ENCODE data around the gene ARF1. TPM values are rescaled to one million over a fixed set of nuclear protein-coding genes. Genes with fewer than 3 reads are reported as not detected.
A peak's percentile ranks its signal among the peaks of the same experiment; 100 is the strongest.
"Not testable (repeated sequence)": the region's sequence is repeated elsewhere in the genome, so short reads cannot be mapped to it uniquely, and the experiment has no call there.

Gene ARF1
- polyA plus RNA-seq, 3 donors, result 276 to 380 (median 348) TPM

DNA sequence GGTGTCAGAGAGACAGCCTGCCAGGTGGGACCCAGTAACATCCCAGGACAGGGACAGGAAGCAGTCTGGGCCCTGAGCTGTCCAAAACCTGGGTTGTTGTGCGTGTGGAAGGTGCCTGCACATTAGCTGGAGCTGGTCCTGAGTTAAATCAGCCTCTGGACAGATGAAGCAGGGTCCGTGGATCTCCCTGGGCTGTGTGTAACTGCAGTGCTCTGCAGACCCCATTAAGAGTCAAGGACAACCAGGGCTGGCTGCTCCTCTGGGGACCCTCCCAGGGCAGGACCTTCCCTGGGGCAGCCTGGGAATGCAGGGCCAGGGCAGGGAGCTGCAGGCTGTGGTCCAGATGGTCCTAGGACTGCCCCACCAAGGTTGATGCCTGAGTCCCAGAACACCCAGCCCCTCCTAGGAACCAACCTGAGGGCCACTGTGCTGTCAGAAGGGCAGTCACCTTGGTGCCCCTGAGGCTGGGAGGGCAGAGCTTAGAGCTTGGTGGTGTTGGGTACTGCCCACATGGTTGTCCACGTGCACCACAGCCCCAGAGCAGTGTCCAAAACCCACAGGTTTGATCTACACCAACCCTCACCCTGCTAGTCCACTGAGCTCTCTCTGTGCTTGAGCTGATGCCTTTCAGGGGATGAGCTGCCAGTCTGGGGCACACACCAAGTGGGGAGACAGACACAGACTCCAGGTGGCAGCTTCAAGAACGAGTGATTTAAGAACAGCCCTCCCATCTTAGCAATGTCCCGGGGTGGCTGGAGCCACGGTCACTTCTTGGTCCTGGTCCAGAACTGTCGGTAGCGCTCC, 23.7 kb downstream of the ARF1 start:
- no peak for DNase-seq (ENCODE audit: extremely low read depth in 1 of 11, low read depth in 9 of 11, low spot score in 4 of 11)

DNA sequence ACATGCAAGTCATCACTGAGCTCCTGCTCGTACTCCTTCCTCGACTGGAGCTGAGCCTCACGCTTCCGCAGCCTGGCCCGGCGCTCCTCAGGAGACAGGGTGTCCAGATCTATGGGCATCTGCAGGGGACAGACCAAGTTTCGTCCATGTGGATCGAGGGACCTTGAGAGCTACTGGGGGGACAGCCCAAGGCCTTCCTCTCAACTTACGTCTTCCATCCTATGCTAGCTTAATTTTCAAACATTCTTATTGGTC, 24.2 kb downstream of the ARF1 start:
- no peak for DNase-seq (ENCODE audit: extremely low read depth in 1 of 11, low read depth in 9 of 11, low spot score in 4 of 11)

- no peak for DNase-seq (ENCODE audit: extremely low read depth in 1 of 11, low read depth in 9 of 11, low spot score in 4 of 11)
Observed at GRCh38 chr1:228107636-228108035, 25.1 kb downstream of the ARF1 start.

DNA sequence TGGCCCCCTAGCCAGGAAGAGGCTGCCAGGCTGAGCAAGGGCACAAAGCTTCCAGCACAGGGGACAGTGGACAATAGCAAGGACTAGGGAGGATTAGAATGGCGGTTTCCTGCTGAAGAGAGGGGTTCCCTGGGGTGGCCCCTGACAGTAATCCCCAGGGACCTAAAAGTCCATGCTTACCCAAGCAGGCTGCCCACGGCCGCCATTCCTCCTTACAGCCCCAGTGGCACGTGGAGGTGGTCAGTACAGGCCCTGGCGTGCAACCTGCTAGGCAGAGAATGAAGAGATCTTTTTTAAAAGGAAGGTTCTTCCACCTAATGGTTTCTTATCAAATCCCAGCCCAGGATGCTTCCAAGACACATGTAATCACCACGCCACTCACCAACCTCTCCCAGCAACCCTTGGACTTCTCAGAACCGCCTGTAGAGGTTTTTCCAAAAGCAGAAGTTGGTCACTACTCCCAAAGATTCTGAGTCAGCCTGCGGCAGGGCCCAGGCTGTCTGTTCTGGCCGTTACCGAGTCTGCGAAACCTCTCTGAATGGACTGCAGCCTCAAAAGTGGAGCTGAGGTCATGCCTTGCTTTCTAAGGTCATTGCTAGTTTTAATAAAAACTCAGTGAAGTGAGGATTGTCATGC, 25.7 kb downstream of the ARF1 start:
- DNase-seq (ENCODE audit: extremely low read depth in 1 of 11, low read depth in 9 of 11, low spot score in 4 of 11), result no peak

DNA sequence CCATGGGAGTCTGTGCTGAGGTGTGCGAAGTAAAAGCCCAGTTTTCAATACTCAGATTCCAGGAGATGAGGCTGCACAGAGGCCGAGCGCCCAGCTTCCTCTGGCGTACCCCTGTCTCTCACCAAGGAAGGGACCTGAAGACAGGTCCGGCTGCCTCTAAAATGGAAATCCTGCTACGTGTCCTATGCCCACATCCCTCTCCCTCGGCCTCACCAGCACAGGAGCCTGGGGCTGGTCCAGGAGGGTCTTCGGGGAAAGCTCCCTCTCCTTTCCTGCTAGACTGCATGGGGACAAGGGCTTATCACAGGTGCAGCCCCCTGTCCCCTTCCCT, 26.2 kb downstream of the ARF1 start:
- no peak for DNase-seq (ENCODE audit: extremely low read depth in 1 of 11, low read depth in 9 of 11, low spot score in 4 of 11)

DNA sequence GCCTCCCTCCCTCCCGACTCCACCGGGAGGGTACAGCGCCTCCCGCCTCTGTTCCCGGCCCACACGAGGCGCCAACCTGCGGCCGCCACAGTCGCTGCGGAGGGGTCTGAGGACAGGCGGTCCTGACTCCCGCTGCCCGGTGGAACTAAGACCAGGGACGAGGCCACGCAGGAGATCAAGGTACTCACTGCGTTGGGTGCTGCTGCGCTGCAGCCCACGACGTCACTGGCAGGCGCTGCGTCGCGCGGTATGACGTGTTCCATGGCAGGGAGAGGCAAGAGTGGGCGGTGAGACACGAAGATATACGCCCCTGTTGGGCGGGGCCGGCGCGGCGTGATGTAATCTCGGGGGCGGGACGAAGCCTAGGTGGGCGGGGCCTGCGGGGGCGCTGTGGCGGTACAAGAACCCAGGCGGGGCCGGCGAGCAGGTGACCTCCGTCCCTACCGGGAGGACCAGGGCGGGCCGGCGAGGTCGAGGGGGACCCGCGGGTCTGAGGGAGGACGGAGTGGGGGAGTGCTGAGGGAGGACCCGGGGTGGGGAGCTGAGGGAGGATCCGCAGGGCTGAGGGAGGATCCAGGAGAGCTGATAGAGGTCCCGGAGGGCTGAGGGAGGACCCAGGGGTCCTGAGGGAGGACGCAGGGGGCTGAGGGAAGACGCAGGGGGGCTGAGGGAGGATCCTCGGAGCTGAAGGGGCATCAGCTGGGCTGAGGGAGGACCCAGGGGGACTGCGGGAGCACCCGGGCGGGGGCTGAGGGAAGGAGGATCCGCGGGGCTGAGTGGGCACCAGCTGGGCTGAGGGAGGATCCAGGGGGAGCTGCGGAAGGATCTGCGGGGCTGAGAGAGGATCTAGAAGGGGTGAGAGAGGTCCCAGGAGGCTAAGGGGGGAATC, 26.8 kb downstream of the ARF1 start, which contains the start of gene MRPL55:
MRPL55 (minus strand) TSS at position 227 of the 889 bp plus-strand sequence. CDS start 1,039 bp downstream, outside the sequence.
- peak; percentile 86 to 97 (median 96) for DNase-seq (ENCODE audit: extremely low read depth in 1 of 11, low read depth in 9 of 11, low spot score in 4 of 11)

DNA sequence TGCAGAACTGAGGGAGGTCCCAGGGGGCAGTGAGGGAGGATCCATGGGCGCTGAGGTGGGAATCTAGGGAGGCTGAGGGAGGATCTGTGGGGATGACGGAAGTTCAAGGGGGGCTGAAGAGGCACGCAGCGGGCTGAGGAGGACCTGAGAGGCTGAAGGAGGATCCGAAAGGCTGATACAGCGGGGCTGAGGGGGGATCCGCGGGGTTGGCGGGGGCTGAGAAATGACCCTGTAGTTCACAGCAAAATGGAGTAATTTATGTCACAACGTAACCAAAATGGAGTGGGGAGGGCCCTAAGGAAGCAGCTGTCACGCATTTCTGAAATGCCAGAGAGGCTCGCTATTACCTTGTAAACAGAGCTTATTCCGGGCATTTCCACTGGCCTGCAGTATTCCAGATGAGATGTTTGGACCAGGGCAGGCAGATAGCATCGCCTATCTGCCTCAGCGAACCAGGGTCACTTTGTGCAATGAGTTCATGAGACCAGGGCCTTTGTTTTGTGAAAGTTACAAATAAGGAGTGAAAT, 27.5 kb downstream of the ARF1 start:
- DNase-seq (ENCODE audit: extremely low read depth in 1 of 11, low read depth in 9 of 11, low spot score in 4 of 11), result peak in 5 of 11 donors; percentile 15 to 49 (median 44)

GRCh38 chr1:228110556-228110955, 28.0 kb downstream of the ARF1 start:
- DNase-seq (ENCODE audit: extremely low read depth in 1 of 11, low read depth in 9 of 11, low spot score in 4 of 11), result no peak

DNA sequence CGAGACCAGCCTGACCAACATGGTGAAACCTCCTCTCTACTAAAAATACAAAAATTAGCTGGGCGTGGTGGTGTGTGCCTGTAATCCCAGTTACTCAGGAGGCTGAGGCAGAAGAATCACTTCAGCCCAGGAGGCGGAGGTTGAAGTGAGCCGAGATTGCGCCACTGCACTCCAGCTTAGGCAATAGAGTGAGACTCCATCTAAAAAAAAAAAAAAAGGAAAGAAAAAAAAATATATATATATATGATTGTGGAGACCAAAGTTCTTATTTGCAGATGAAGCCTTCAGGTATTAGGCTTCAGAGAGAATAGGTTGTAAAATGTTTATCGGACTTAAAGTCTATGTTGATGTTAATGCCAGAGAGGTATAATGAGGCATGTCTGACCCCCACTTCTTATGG, 28.8 kb downstream of the ARF1 start:
- DNase-seq (ENCODE audit: extremely low read depth in 1 of 11, low read depth in 9 of 11, low spot score in 4 of 11), result not testable (repeated sequence)

DNA sequence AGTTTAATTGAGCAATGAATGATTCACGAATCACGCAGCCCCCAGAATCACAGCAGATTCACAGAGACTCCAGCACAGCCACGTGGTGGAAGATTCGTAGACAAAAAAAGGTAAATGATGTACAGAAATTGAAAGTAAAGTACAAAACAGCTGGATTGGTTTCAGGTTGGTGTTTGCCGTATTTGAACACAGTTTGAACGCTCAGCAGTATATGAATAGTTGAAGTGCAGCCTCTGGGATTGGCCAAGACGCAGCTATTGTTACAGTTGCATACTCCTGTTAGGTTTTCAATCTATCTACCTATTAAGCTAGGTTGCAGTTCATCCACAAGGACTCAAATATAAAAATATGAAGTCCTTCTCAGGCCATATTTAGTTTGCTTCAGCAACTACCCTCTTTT, 29.7 kb downstream of the ARF1 start:
- no peak for DNase-seq (ENCODE audit: extremely low read depth in 1 of 11, low read depth in 9 of 11, low spot score in 4 of 11)

GRCh38 chr1:228112617-228113016, 30.1 kb downstream of the ARF1 start:
- DNase-seq (ENCODE audit: extremely low read depth in 1 of 11, low read depth in 9 of 11, low spot score in 4 of 11), result no peak

DNA sequence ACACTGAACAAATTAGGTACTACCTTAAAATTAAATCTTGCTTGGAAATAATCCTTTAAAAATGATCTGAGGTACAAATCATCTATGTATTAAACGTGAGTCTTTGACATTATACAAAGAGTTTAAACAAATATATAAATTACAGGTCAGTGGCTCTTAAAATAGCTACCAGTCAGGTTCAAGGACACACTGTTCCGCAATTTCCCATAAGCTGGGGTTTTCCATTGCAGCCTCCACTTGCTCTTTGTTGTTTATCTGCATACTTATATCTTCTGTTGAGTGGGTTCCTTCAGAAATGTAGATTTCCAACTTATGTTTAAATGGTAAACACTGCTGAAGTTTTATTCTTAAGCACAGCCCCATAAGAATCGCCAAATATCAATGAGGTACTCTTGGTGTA, 32.3 kb downstream of the ARF1 start:
- DNase-seq (ENCODE audit: extremely low read depth in 1 of 11, low read depth in 9 of 11, low spot score in 4 of 11), result no peak

GRCh38 chr1:228117335-228117734, 34.8 kb downstream of the ARF1 start:
- DNase-seq (ENCODE audit: extremely low read depth in 1 of 11, low read depth in 9 of 11, low spot score in 4 of 11), result no peak

DNA sequence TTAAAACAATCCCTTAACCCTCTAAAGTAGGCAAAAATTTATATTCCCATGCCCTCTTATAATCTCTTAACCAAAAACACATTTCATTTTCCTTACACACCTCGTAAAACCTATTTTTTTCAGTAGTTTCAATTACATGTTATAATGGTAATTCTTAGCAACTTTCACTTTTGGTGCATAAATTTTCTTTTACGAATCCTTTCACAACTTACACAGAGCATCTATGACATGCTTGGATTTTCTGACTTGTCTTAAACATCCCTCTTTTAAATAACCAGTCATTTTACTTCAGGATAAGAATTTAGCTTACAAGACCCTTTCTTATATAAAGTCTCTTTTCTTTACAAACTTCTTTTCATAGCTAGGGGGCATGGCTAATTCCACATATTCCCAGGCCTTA, 35.5 kb downstream of the ARF1 start:
- no peak for DNase-seq (ENCODE audit: extremely low read depth in 1 of 11, low read depth in 9 of 11, low spot score in 4 of 11)

DNA sequence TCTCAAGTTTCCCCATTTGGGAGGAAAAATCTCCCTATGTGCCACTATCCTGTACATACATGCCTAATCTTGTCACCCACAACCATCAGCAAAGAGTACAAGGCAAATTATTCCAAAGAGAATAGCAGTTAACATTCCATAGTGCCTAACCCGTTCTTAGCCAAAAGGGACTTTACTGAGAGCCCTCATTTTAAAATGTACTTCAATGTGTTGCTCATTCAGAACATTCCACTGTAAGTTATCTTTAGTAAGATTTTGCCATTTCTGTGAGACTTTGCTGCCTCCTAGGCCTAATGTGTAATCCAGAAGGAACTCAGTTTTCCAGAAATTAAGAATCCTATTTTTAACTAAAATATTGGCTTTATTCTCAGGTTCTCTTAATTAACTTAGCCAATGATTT, 37.8 kb downstream of the ARF1 start:
- no peak for DNase-seq (ENCODE audit: extremely low read depth in 1 of 11, low read depth in 9 of 11, low spot score in 4 of 11)

DNA sequence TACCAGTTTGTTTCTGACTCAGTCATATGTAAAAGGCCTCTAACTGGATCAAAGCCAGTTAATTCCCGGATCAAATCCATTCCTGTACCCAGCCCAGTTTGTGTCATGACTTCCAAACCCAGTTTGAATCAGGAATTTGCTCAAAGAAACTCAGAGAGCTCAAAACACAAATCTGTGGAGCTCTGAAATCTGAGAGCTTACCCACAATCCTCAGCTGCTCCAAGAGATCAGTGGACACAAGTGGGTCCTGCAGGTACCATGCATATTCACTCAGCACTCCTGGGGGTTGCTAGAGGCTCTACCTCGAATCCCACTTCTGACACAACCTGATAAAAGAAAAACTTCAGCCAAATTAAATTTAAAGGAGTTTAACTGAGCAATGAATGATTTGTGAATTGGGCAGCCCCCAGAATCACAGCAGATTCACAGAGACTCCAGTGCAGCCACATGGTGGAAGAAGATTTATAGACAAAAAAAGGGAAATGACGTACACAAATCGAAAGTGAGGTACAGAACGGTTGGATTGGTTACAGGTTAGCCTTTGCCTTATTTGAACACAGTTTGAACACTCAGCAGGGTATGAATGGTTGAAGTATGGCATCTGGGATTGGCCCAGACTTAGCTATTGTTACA, 38.5 kb downstream of the ARF1 start:
- no peak for DNase-seq (ENCODE audit: extremely low read depth in 1 of 11, low read depth in 9 of 11, low spot score in 4 of 11)

DNA sequence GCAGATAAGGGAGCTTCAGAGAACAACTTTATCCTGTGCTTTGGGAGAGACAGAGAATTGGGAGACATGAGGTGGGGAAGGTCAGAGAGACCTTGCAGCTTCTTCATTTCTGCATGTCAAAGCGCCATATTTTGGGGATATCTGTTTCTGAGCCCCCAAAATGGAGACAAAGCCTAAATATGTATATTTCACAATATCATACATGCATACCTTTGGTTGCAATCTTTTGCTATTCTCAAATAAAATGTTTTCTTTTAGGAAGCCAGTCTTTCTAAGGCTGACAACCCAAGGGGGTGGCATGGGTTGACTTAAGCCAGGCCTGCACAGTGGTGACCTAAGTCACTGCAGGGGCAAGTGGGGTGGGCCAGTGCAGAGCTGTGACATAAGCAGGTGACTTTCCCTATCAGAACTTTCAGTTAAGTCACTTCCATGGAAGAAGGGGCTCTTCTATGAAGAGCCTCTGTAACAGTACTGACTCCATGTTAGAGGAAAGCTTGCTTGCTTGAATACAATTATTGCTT, 40.5 kb downstream of the ARF1 start:
- DNase-seq (ENCODE audit: extremely low read depth in 1 of 11, low read depth in 9 of 11, low spot score in 4 of 11), result no peak

DNA sequence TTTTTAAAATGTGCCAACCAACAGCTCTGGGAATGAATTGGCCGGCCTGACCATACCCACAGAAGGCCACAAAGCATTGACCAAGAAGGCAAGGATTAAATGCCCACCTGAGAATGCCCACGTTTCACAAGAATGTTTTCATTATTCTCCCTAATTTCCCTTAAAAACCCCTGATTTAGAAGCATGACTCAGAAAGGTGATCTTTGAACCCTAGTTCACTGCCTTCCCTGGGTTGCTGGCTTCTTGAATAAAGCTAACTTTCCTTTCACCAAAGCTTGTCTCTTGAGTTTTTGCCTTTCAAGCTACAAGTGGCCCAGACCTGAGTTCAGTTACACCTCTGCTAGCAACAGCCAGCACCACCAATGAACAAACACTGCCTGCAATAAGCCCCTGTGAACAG, 41.0 kb downstream of the ARF1 start:
- DNase-seq (ENCODE audit: extremely low read depth in 1 of 11, low read depth in 9 of 11, low spot score in 4 of 11), result no peak

- DNase-seq (ENCODE audit: extremely low read depth in 1 of 11, low read depth in 9 of 11, low spot score in 4 of 11), result no peak
Observed at GRCh38 chr1:228125185-228125584, 42.7 kb downstream of the ARF1 start.

All from renal cortex interstitium (tissue), 11 donors.